ENCODE data around the gene COL18A1. TPM values are rescaled to one million over a fixed set of nuclear protein-coding genes. Genes with fewer than 3 reads are reported as not detected.
A peak's percentile ranks its signal among the peaks of the same experiment; 100 is the strongest.

COL18A1 gene
- total RNA-seq, 1 experiment from 2014 or later: 8.4 TPM

- DNase-seq (ENCODE audit: low spot score): no peak
These were observed 9.6 kb downstream of the COL18A1 start for GRCh38 chr21:45414396-45415187.

GRCh38 chr21:45415188-45415942, 10.4 kb downstream of the COL18A1 start:
- DNase-seq (ENCODE audit: low spot score): no peak

GRCh38 chr21:45415943-45416611, 11.1 kb downstream of the COL18A1 start:
- no peak for DNase-seq (ENCODE audit: low spot score)

- DNase-seq (ENCODE audit: low spot score): no peak
These were observed 11.7 kb downstream of the COL18A1 start for GRCh38 chr21:45416620-45417019.

- DNase-seq (ENCODE audit: low spot score): peak; percentile 43
These were observed 12.4 kb downstream of the COL18A1 start for GRCh38 chr21:45417256-45417950.

- DNase-seq (ENCODE audit: low spot score): no peak
These were observed 13.0 kb downstream of the COL18A1 start for GRCh38 chr21:45417951-45418300.

- DNase-seq (ENCODE audit: low spot score): no peak
These were observed 13.5 kb downstream of the COL18A1 start for GRCh38 chr21:45418301-45419071.

- no peak for DNase-seq (ENCODE audit: low spot score)
These were observed 14.2 kb downstream of the COL18A1 start for GRCh38 chr21:45419162-45419561.

GRCh38 chr21:45420061-45421041, 15.4 kb downstream of the COL18A1 start:
- DNase-seq (ENCODE audit: low spot score): no peak

- DNase-seq (ENCODE audit: low spot score): no peak
These were observed 16.3 kb downstream of the COL18A1 start for GRCh38 chr21:45421071-45421845.

- no peak for DNase-seq (ENCODE audit: low spot score)
These were observed 17.1 kb downstream of the COL18A1 start for GRCh38 chr21:45421846-45422775.

- no peak for DNase-seq (ENCODE audit: low spot score)
These were observed 18.4 kb downstream of the COL18A1 start for GRCh38 chr21:45423201-45423955.

GRCh38 chr21:45423968-45424853, 19.2 kb downstream of the COL18A1 start:
- DNase-seq (ENCODE audit: low spot score): no peak

GRCh38 chr21:45424854-45425795, 20.2 kb downstream of the COL18A1 start:
- no peak for DNase-seq (ENCODE audit: low spot score)

Data from H4 (cell line).